Measurements from ENCODE around the gene RTL9.
"Not testable (repeated sequence)": the region's sequence is repeated elsewhere in the genome, so short reads cannot be mapped to it uniquely, and the experiment has no call there.

Gene RTL9

DNA sequence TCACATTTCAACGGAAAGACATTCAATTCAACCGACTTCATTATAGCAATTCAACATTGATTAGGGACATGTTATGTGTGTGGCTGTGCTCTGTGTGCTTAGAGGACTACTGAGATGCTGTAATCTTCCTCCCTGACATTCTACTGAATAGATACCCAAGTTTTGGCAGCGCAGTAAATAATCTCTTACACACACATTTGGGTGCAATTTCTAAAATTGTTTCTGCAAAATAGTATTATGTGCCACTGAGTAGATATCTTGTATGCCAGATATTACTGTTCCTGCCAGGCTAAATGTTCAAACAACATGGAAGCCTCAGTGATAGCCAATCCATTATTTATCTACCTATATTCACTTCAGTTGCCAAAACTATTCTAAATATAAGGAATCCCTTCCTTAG is 41.3 kb downstream of the RTL9 start:
- Histone ChIP-seq H3K36me3 (ENCODE audit: insufficient read depth, insufficient read length, low read length) (no peaks in the 10 kb centered on the region), H3K27me3 (ENCODE audit: insufficient read depth, insufficient read length) (no peaks in the 10 kb centered on the region), H3K4me1 (ENCODE audit: insufficient read depth, insufficient read length) (peaks cover 2% of the 10 kb centered on the region), H3K9ac (ENCODE audit: insufficient read length, low read depth) (no peak overlapping the region), H3K4me3 (ENCODE audit: insufficient read length, low read depth) (no peak overlapping the region), H3K9me3 (ENCODE audit: insufficient read depth, low read length) (no peaks in the 10 kb centered on the region)
- TF ChIP-seq SUZ12 (IDR thresholded peaks at IDR 0.05; ENCODE audit: extremely low read depth, insufficient read depth, insufficient read length) = no peak
- no peak for TF ChIP-seq ZNF274 (IDR thresholded peaks at IDR 0.05; ENCODE audit: low read depth, low read length)
- TF ChIP-seq YY1 (IDR thresholded peaks at IDR 0.05; ENCODE audit: insufficient read depth, insufficient read length) = no peak
- no peak for DNase-seq (ENCODE audit: low read depth, low spot score)

DNA sequence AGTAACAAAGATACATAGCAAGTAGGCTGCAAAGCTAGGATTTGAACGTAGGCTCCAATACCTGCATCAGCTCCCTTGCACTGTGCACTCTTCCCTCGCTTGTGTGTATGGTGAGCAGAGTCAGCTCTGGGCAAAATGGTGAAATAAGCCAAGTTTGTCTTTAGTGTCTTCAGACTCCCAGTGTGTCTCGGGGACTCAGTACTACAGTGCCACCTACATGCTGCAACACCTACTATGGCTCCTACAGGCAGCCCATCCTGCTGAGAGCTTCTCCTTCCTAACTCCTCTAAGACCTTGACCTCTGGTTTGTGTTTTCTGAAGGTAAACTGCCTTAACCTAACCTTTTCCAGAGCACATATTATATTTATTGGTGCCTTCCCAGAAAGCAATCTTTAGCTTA is 42.5 kb downstream of the RTL9 start:
- Histone ChIP-seq H3K27me3 (ENCODE audit: insufficient read depth, insufficient read length) (no peaks in the 10 kb centered on the region), H3K36me3 (ENCODE audit: insufficient read depth, insufficient read length, low read length) (no peaks in the 10 kb centered on the region), H3K4me1 (ENCODE audit: insufficient read depth, insufficient read length) (peaks cover 2% of the 10 kb centered on the region), H3K4me3 (ENCODE audit: insufficient read length, low read depth) (no peak overlapping the region), H3K9ac (ENCODE audit: insufficient read length, low read depth) (no peak overlapping the region), H3K9me3 (ENCODE audit: insufficient read depth, low read length) (no peaks in the 10 kb centered on the region)
- no peak for TF ChIP-seq YY1 (IDR thresholded peaks at IDR 0.05; ENCODE audit: insufficient read depth, insufficient read length)
- no peak for TF ChIP-seq SUZ12 (IDR thresholded peaks at IDR 0.05; ENCODE audit: extremely low read depth, insufficient read depth, insufficient read length)
- TF ChIP-seq ZNF274 (IDR thresholded peaks at IDR 0.05; ENCODE audit: low read depth, low read length) = no peak
- no peak for DNase-seq (ENCODE audit: low read depth, low spot score)

DNA sequence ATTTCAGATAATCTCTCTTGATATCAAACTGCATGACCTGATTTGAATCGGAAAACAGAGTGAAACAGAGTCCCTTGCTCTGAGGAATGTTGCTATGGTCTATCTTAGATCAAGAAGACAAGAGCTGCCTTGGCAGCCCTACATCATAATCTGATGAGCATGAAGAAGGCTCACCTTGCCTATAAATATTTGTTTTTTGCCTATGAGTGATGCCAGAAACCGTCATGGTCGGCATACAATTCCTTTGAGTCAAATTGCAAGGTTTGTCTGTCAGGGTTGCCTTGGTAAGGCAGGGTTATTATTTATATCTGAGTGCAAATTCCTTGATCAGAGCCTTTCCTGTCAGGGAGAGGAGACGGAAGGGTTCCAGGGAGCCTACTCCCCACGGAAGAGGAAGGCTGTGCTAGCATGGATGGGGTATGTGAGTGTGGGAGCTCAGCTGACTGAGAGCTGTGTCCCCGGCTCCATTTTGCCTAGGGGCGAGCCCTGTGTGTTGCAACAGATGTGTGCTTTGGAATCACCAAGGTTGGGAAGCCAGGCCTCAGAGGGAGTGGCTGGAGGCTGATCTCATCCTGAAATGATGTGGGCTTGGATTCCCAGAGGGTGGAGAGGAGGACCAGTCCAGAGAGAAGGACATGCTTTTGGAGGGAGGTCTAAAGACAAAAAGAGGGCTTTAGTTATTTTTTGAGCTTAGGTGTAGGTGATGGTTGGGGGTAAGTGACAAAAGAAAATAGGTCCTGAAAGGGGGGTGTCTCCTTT is 43.6 kb downstream of the RTL9 start:
- H3K36me3 ChIP-seq (ENCODE audit: insufficient read depth, insufficient read length, low read length) = no peaks in the 10 kb centered on the region
- no peak overlapping the region for H3K9ac ChIP-seq (ENCODE audit: insufficient read length, low read depth)
- no peak overlapping the region for H3K4me3 ChIP-seq (ENCODE audit: insufficient read length, low read depth)
- H3K4me1 ChIP-seq (ENCODE audit: insufficient read depth, insufficient read length) = peaks cover 2% of the 10 kb centered on the region
- no peak for DNase-seq (ENCODE audit: low read depth, low spot score)
- no peaks in the 10 kb centered on the region for H3K27me3 ChIP-seq (ENCODE audit: insufficient read depth, insufficient read length)
- H3K9me3 ChIP-seq (ENCODE audit: insufficient read depth, low read length) = no peaks in the 10 kb centered on the region
- no peak for TF ChIP-seq ZNF274 (IDR thresholded peaks at IDR 0.05; ENCODE audit: low read depth, low read length)
- no peak for TF ChIP-seq SUZ12 (IDR thresholded peaks at IDR 0.05; ENCODE audit: extremely low read depth, insufficient read depth, insufficient read length)
- TF ChIP-seq YY1 (IDR thresholded peaks at IDR 0.05; ENCODE audit: insufficient read depth, insufficient read length) = no peak

DNA sequence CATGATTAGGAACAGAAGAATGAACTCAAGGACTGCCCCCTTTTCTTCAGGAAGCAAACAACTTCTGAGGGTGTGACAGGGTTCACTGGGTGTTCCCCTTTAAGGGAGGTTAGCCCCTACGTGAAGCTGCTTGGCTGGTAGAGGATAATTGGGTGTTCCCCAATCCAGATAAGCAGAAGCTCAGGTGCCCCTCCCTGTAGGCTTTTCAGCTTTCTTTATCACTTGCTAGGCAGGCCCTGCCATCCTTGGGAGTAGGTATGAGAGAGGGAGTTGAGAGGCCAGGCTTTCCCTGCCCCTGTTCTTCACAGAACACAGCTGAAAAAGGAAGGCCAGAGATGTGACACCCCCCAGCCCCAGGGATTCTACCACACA is 44.2 kb downstream of the RTL9 start:
- H3K9me3 ChIP-seq (ENCODE audit: insufficient read depth, low read length) = no peaks in the 10 kb centered on the region
- no peak overlapping the region for H3K4me3 ChIP-seq (ENCODE audit: insufficient read length, low read depth)
- H3K9ac ChIP-seq (ENCODE audit: insufficient read length, low read depth) = no peak overlapping the region
- DNase-seq (ENCODE audit: low read depth, low spot score) = no peak
- peaks cover 2% of the 10 kb centered on the region for H3K4me1 ChIP-seq (ENCODE audit: insufficient read depth, insufficient read length)
- H3K36me3 ChIP-seq (ENCODE audit: insufficient read depth, insufficient read length, low read length) = no peaks in the 10 kb centered on the region
- TF ChIP-seq SUZ12 (IDR thresholded peaks at IDR 0.05; ENCODE audit: extremely low read depth, insufficient read depth, insufficient read length) (no peak), ZNF274 (IDR thresholded peaks at IDR 0.05; ENCODE audit: low read depth, low read length) (no peak), YY1 (IDR thresholded peaks at IDR 0.05; ENCODE audit: insufficient read depth, insufficient read length) (no peak)
- H3K27me3 ChIP-seq (ENCODE audit: insufficient read depth, insufficient read length) = no peaks in the 10 kb centered on the region

DNA sequence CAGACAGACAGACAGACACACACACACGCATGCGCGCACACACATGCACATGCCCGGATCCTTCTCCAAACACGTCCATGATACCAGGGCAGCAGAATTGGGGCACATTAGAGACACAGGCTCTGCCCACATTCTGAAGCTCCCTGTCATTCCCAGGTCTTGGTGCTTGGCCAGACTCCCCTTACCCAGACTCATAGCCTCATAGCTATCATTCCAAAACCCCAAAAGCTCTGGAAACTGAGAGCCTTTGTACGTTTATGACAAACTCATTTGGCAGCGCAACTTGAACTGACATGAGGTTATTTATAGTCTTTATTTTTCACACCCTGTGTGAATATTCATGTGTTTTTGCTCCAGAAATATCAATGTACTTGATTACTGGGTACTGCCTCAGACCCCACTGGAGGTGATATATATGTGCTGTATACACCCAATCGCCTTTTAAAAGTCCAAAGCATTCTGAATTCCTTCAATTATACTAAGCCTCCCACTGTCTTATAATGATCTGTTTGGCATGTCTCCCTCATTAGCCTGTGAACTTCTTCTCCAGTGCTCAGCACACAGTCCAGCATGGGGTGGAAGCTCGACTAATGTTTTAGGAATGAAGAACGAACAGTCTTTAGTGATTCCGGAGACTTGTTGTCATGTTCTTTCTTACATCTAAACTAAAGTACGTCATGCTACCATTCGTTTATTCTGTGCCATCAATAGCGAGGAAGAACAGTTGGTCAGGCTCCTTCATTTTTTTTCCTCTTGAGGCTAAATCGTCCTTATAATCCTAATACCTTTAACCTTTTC is 45.0 kb downstream of the RTL9 start:
- no peak for DNase-seq (ENCODE audit: low read depth, low spot score)
- Histone ChIP-seq H3K4me3 (ENCODE audit: insufficient read length, low read depth) (no peak overlapping the region), H3K4me1 (ENCODE audit: insufficient read depth, insufficient read length) (peaks cover 2% of the 10 kb centered on the region), H3K9me3 (ENCODE audit: insufficient read depth, low read length) (no peaks in the 10 kb centered on the region), H3K27me3 (ENCODE audit: insufficient read depth, insufficient read length) (no peaks in the 10 kb centered on the region), H3K36me3 (ENCODE audit: insufficient read depth, insufficient read length, low read length) (no peaks in the 10 kb centered on the region), H3K9ac (ENCODE audit: insufficient read length, low read depth) (no peak overlapping the region)
- TF ChIP-seq ZNF274 (IDR thresholded peaks at IDR 0.05; ENCODE audit: low read depth, low read length) (no peak), YY1 (IDR thresholded peaks at IDR 0.05; ENCODE audit: insufficient read depth, insufficient read length) (no peak), SUZ12 (IDR thresholded peaks at IDR 0.05; ENCODE audit: extremely low read depth, insufficient read depth, insufficient read length) (no peak)

DNA sequence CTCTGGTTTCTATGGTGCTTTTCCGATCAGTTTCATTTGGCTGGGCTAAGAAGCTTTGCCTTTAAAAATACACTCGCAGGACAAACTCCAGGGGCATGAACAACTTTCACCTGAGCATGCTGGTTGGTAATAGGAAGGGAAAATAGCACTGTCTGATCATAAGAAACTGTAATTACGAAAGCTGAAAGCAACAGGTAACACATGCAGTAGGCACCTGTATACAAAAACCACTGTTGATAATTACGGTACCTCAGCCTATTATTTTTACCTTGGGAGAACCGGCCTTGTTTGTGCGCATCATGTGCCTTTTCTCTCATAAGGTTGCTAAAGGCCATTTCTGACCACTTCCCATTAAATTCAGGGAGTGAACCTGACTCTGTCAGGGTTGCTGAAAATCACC is 45.7 kb downstream of the RTL9 start:
- Histone ChIP-seq H3K9me3 (ENCODE audit: insufficient read depth, low read length) (no peaks in the 10 kb centered on the region), H3K27me3 (ENCODE audit: insufficient read depth, insufficient read length) (no peaks in the 10 kb centered on the region), H3K4me3 (ENCODE audit: insufficient read length, low read depth) (no peak overlapping the region), H3K36me3 (ENCODE audit: insufficient read depth, insufficient read length, low read length) (no peaks in the 10 kb centered on the region), H3K9ac (ENCODE audit: insufficient read length, low read depth) (no peak overlapping the region), H3K4me1 (ENCODE audit: insufficient read depth, insufficient read length) (peaks cover 2% of the 10 kb centered on the region)
- no peak for DNase-seq (ENCODE audit: low read depth, low spot score)
- TF ChIP-seq ZNF274 (IDR thresholded peaks at IDR 0.05; ENCODE audit: low read depth, low read length) = no peak
- TF ChIP-seq YY1 (IDR thresholded peaks at IDR 0.05; ENCODE audit: insufficient read depth, insufficient read length) = no peak
- no peak for TF ChIP-seq SUZ12 (IDR thresholded peaks at IDR 0.05; ENCODE audit: extremely low read depth, insufficient read depth, insufficient read length)

DNA sequence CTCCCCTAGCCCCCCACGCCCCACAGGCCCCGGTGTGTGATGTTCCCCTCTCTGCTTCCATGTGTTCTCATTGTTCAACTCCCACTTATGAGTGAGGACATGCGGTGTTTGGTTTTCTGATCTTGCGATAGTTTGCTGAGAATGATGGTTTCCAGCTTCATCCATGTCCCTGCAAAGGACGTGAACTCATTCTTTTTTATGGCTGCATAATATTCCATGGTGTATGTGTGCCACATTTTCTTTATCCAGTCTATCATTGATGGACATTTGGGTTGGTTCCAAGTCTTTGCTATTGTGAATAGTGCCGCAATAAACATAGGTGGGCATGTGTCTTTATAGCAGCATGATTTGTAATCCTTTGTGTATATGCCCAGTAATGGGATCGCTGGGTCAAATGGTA is 47.6 kb downstream of the RTL9 start:
- H3K27me3 ChIP-seq (ENCODE audit: insufficient read depth, insufficient read length); H3K4me1 ChIP-seq (ENCODE audit: insufficient read depth, insufficient read length); H3K4me3 ChIP-seq (ENCODE audit: insufficient read length, low read depth); H3K36me3 ChIP-seq (ENCODE audit: insufficient read depth, insufficient read length, low read length); H3K9ac ChIP-seq (ENCODE audit: insufficient read length, low read depth); H3K9me3 ChIP-seq (ENCODE audit: insufficient read depth, low read length); DNase-seq (ENCODE audit: low read depth, low spot score): not testable (repeated sequence)
